ENCODE measurements around the gene THNSL1.
"Not testable (repeated sequence)": the region's sequence is repeated elsewhere in the genome, so short reads cannot be mapped to it uniquely, and the experiment has no call there.

Gene THNSL1, protein sequence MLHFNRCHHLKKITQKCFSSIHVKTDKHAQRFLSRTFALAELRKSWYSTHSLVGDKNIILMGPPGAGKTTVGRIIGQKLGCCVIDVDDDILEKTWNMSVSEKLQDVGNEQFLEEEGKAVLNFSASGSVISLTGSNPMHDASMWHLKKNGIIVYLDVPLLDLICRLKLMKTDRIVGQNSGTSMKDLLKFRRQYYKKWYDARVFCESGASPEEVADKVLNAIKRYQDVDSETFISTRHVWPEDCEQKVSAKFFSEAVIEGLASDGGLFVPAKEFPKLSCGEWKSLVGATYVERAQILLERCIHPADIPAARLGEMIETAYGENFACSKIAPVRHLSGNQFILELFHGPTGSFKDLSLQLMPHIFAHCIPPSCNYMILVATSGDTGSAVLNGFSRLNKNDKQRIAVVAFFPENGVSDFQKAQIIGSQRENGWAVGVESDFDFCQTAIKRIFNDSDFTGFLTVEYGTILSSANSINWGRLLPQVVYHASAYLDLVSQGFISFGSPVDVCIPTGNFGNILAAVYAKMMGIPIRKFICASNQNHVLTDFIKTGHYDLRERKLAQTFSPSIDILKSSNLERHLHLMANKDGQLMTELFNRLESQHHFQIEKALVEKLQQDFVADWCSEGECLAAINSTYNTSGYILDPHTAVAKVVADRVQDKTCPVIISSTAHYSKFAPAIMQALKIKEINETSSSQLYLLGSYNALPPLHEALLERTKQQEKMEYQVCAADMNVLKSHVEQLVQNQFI

DNA sequence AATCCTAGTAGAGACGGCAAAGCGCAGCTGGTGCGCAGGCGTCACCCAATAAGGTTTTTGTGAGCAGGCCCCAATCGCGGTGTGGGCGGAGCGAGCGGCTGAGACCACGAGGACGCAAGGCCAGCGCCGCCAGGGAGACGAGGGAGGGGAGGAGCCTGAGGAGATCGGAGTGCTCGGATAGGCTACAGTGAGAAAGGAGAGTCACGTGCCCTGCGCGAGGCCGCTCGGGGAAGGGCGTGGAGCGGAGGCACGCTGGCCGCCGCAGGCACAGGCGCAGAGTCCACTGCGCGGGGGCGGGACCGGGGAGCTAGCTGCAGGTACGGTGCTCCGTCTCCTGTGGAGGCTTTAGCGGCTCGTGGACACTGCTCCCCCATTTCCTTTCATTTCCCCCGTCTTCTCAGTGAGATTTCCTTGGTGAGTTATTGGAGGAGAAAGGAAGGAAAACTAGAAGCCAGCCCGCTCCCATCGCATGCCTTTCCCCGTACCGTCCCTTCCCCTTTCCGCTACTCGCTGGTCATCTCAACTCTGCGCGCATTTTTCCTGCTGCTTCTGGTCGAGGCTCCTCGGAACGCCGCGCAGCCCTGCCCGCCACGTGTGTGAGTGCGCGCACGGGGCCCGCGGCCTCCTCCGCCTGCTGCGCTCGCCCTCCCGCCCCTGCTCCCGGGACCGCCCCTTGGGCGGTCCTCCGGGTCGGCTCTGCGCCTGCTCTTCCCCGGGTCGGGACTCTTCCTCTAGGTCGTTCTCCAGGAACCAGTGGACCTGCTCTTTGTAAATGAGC is at the start of gene THNSL1:
Gene THNSL1 (plus strand): TSS at position 237 of the 778 bp plus-strand sequence. CDS start 6,612 bp downstream, outside the sequence.
- DNase-seq, result peak; percentile 98

DNA sequence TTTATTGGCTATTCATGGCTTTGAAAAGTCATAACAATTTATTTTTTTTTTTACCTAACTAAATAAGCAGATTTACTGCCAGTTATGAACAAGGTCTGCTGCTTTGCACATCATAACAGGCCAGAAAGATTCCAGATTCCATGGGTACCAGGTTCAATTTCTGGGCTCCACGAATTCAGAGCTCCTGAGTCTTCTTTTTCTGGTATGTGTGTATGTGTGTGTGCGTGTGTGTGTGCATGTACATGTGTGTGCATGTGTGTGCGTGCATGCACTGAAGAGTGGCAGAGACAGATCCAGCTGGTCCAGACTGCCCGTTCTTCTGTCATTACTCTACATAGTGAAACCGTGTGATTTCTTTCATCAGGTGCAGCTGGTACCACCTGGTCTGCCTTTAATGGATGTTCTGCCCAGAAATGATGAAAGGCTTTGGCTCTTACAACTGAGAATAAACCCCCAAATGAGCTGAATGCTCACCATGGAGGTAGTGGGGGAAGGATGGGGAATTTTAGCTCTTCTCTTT is 49.4 kb upstream of the THNSL1 start:
- no peak for DNase-seq

DNA sequence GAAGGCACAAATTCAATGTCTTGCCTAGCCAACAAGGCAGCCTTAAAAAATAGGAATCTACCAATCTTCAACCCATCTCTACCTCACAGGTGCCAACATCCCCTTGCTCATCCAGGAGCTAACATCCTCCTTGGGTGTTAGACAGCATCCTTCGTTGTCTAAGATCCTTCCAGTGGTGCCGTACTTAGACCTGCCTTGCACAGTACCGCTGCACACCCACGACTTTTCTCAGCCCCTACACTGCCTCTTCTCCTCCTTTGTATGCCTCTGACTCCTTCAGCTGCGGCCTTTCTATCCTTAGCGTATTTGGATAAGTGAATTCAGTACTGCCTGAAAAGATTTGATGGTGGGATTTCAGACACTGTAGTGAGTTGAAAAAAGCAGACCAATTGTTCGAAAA is 48.1 kb upstream of the THNSL1 start:
- no peak for DNase-seq

DNA sequence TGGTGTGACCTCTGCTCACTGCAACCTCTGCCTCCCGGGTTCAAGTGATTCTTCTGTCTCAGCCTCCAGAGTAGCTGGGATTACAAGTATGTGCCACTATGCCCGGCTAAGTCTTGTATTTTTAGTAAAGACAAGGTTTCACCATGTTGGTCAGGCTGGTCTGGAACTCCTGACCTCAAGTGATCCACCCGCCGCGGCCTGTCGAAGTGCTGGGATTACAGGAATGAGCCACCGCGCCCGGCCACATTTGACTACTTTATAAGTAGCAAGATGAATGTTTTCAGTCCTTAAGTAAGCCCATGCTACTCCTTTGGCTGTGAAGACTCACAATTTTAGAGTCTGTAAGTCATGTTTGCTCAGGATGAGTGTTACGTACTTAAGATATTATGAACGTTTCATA is 47.5 kb upstream of the THNSL1 start:
- not testable (repeated sequence) for DNase-seq

DNA sequence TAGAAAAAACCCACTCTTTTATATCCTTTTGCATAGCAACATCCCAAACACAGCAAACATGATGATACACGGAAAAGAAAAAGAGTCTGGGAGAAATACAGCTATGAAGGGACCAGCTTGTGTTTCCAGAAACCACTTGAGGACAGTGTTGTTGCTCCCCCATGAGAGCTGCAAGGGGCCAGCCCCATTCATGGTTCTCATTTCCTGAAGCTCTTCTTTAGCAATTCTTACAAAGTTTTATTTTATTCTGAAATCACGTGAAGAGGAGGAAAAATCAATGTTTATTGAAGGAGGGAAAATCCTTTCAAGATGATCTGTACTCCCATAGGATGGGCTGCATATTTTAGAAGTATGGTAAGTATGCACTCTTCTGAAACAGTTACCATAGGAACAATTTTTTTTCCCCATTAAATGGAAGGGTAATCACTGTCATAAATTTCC is 46.6 kb upstream of the THNSL1 start:
- DNase-seq, result no peak

DNA sequence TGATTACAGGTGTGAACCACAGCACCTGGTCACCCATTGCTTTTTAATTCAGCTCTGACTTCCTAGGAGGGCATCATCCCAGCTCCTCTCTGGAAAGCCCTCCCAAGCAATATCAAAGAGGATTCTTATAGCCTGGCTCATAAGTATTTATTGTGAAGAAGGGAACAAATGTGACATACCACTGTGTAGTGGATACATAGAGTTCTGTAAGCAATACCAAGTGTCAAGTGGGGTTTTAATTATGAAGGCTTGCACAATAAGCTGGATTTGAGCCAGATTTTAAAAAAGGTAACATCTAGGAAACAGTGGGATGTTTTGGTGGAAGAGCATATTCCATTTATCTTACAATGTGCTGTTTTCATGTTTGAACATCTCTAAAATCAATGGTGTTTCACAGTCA is 45.0 kb upstream of the THNSL1 start:
- no peak for DNase-seq

DNA sequence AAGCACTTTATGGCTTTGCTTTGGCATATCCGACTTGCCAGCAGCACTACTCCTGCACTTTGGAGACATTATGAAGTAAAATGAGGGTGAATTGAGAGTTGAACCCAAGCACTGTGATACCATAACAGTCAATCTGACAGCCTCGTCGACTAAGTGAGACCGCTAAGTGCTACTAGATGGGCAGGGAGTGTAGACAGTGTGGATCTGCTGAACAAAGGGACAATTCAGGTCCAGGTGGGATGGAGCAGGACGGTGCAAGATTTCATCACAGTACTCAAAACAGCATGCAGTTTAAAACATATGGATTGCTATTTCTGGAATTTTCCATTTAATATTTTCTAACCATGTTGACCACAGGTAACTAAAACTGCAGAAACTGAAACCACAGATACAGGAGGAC is 43.2 kb upstream of the THNSL1 start:
- no peak for DNase-seq

DNA sequence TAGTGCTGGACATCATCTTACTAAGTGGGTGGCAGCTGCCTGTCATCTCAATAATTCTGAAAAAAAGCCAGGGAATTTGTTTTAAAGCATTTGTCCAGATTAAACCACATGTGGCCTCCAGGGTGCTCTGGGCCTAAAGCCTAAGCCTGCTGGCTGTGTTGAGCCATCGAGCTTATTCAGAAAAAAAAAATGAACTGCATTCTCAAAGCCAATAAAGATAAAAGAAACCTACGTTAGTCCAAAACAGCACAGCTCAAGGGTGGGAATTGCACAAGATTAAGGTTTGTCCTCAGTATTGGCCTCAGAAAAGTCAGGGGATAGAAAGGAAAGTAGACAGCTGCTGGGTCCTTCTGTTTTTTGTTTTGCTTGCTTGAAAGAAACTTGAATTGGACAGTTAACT is 41.4 kb upstream of the THNSL1 start:
- no peak for DNase-seq

DNA sequence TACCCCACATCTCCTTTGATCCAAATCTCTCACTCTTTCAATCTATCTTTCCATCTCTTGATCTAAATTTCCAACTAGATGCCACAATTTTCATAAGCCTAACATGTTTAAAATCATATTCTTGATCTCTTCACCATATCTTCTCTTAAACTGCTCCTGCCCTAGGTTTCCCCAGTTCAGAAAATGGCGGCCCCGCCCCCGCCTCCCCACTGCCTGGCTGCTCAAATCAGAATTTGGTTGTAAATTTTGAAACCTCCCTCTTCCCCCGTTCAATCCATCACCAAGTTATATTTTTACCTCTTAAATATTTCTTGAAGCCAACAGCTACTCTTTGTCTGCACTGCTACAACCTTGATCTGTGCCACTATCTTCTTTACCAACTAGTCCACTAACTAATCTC is 36.7 kb upstream of the THNSL1 start:
- DNase-seq, result no peak

DNA sequence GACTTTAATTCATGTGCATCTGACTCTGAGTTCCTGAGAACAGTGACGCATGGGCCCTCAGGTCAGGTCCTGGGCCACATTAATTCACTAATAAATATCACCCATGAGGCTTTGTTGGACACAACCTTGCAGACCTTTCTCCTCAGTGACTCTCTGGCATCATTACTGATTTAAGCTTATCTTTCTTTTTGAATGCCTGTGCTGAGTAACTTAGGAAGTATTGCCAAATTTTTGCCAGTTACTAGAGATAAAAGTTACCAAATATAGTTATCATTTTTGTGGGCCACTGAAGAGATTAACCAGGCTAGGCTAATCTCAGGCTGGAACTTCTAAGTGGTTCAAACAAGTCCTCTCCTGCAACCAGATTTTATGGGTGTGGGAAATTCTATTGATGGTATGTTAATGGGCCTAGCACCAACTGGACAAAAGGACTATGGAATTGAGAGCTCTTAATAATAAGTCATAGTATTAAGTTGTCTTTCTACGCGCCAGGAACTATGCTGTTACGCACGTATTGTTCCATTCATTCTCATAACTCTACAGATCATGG is 35.2 kb upstream of the THNSL1 start:
- no peak for DNase-seq

DNA sequence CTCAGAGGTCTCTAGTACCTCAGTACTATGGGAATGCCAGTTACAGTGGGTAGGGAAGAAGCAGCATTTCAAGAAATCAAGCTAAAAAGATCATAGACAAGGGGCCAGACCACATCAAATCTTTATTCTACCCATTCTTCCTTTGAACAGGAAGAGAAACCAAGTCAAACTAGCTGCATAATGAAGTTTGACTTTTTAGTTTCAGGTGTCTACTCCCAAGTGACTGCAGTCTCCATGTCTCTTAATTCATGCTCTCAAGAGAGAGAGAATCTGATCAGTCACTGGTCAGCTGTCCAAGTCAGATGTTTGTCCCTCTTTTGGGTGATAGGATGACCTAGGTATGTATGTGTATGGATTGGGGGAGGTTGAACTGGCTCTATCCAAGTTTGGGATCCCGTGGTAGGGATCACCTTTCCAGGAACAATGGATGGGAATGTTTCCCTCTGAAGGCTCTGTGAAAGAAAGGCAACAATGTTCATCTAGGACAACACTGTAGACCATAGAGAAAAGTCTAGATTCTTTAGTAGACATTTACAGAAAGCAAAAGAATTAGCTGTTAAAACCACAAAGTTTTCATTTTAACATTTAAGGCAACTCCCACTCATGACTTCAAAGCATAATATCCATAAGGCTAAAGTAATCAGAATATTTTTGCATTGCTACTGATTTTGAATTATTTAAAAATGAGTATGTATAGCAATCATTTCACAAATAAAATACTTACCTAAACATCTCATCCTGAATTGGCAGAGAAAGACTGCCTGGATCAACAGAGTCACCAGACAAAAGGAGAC is 33.9 kb upstream of the THNSL1 start:
- DNase-seq, result no peak

DNA sequence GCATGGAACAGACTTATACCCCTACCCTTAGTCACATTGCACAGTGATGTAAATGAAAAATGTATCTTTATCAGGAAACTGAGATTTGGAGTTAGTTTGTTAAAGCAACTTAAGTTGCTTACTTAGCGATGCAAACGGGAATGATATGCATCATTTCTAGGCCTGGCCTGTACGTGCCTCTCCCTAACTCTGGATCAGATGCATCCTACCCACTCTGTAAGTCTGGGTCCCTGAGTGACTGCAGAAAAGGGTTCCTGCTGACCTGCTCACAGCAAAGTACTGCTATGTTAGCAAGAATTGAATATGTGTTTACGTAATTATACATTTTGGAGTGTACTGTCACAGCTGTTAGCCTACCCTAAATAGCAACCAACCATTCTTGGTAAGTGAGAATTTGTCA is 33.3 kb upstream of the THNSL1 start:
- DNase-seq, result no peak

DNA sequence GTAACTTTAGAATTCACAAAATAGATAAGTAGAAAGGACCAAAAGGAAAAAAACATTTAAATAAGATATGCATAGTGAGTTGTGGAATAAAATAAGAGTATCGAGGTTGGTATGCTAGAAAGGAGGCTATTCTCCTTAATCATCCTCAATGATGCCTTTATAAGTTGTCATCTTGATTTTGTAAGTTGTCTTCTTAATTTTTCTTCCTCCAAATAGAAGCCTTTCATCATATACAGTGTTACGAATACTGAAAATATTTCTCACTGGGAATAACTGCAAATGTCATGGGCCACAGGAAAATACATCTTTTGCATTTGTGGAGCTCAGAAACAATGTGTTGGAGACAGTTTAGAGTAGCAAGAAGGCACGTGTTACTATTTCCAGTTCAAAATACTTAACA is 32.5 kb upstream of the THNSL1 start:
- DNase-seq, result no peak

DNA sequence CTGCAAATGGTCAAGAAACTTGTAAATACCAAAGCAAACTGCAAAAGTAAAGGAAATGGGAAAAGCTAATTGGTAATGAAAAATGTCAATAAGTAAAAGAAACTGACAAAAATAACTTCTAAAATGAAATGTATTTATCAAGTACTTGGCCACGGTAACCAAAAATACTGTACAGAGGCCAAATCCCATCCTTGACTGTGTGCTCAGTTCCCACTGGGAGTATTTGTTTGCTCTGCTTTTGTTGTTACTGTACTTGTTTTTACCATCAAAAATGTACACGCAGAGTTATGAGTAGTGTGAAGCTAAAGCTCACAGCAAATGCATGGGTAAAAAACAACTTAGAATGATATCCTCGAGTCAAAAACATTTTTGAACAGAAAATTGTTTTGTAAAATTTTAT is 31.5 kb upstream of the THNSL1 start:
- no peak for DNase-seq

DNA sequence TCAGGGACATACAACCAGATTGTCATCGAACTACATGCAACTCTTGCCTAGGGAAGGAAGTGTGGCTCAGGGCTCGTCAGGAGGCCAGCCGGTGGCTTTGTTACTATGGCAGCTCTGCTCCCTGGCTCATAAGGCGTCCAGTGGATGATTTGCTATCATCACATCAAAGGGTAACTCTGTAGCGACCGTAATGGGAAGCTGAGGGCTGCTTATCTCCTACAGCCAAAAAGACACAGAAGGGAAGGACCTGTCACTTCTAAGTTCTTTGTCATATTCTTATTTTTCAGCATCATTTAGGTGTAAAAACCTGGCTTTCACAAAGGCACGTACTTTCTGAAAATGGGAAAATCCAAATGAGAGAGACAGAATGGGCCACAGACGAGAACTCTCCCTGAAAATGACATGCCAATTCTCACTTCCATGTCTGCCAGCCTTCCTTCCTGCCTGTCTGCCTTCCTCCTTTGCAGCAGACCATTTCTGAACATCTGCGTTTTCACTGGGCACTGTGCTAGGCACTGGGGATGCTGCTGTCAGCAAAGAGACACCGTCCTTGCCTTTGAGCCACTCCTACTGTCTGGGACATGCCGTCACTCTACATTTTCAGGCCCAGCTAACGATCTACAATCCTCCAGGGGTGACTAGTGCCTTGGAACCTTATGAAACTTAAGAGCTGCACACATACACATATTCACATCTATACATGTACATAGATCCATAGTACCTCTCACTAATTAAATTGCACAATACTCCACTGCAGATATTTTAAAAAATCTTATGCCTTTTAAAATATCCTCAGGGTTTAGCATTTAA is 27.4 kb upstream of the THNSL1 start:
- DNase-seq, result no peak

DNA sequence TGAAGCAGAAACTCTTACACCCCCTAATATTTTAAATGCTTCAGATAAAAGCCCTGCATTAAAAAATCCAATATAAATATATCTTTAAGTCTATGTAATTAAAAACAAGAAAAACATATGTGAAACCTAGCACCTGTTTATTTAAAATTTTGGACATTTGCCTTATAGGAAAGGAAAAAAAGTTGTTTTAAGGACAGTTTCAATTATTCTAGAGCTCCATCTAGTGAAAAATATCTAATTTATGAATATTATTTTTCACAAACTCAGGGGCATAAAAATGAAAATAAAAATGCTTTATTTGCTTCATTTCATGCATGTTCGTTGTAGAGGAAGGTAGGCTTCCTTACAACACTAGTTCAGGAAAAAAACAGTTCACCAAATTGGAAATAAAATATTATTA is 26.5 kb upstream of the THNSL1 start:
- DNase-seq, result no peak

DNA sequence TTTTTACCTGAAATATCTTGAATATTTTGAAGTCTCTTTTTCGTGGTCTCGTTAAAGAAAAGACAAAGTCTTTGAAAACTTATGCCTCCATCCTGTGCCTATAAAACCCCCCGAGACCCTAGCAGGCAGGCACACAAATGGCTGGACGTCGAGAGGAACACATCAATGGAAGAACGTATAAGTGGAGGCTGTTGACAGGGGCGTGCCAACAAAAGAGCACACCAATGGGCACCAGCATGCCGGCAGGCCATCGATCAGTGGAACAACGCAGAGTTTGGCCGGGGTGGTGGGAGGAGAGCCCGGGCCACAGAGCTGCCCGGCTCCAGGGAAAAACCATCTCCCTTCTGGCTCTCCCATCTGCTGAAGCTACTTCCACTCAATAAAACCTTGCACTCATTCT is 25.1 kb upstream of the THNSL1 start:
- DNase-seq, result no peak

DNA sequence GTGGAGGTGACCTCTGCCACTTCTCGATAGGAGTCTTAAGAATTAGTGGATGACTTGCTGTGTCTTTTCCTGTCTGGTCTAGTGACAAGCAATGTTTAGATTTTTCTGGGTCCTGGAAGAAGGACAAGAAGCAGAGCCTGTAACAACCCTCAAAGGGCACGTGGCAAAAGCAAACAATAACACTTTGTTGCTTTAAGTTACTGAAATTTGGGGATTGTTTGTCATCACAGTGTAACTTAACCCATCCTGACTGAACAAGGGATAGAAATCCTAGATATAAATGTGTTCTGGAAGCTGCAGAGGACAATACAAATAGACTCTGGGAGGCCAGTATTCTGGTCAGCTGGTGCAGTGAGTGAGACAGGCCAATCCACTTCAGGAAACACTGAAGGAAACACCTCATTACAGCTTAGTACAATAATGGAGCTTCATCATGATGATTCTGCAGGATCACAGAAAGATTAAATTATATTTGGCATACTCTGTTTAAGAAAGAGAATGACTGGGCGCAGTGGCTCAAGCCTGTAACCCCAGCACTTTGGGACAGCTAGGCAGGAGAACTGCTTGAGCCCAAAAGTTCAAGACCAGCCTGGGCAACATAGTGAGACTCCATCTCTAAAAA is 23.8 kb upstream of the THNSL1 start:
- DNase-seq, result no peak

DNA sequence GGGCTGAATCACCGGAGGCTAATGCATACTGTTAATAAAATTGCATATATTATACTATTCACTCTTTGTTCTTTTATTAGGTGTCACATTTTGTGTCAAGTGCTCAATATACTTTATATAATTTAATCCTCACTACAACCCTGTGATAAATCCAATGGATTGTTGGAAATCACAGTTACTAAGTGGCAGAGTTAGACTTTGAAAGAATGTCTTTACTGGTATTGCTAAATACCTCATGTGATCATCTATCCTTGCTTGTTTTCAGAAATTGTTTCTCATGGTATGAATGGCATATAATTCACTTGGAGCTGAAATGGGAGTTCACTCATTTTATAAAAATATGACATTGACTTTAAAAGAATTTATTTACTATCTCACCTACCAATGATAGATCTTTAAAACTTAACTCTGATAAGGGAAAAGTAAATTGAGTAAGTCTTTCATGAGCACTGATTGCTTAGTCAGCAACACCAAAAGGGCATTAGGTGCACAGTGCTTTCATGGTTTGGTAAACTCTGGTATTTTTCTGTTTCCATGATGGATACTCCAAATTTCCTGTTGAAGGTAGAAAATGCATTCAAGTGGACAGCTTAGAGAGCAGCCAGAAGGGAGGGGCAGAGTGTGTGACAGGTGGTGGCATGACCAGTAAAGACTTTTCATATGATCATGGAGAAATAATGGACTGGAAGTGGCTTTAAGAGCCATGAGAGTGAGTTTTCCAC is 23.0 kb upstream of the THNSL1 start:
- no peak for DNase-seq

DNA sequence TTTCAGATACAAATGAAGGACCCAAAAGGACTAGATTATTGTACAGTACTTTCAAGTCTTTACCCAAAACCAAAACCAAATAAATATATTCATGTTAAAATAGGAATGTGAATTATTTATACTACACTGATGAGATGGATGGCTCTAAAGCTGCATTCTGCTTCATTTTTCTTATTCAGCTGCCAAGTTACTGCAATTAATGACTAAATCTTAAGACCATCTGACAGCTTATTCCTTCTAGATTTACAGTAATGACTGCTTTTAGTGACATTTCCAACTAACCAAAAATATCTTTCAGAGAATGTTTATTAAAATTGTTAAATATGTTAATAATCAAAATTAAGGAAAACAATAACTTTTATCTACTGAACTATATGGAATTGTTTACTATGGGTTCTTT is 21.3 kb upstream of the THNSL1 start:
- no peak for DNase-seq
